HL-60 (cell line): ENCODE measurements around the gene IL1A.

Experiments
- DNase-seq, 2 experiments: peaks; one replicate each; pipeline ENCODE4 v3.0.0-alpha.2; 2010 to 2020; ENCODE audit warnings: low read depth in 1 of 2, low spot score in 1 of 2
- H3K27ac ChIP-seq: fragments of 250-450 bp; sonication (Bioruptor Pico); replicated peaks from 2 replicates; pipeline ENCODE4 v1.5.1; 2020; ENCODE audit warnings: mild to moderate bottlenecking, moderate library complexity
- H3K27me3 ChIP-seq: fragments of 250-450 bp; sonication (Bioruptor Pico); 2 replicates; pipeline ENCODE4 v1.5.1; 2021; ENCODE audit warnings: mild to moderate bottlenecking, moderate library complexity; ENCODE audit not compliant: insufficient read depth, poor library complexity, severe bottlenecking
- H3K4me3 ChIP-seq: replicated peaks from 2 replicates; pipeline ENCODE4 v1.5.1; 2011; ENCODE audit warnings: mild to moderate bottlenecking, control low read depth, low read length; ENCODE audit not compliant: insufficient read depth
- CTCF ChIP-seq: IDR thresholded peaks from one replicate; pipeline ENCODE4 v1.5.1; 2011; ENCODE audit warnings: low read length, control low read depth, inconsistent platforms; ENCODE audit not compliant: insufficient read depth
- GABPA ChIP-seq: IDR thresholded peaks from 2 replicates; pipeline ENCODE4 v1.6.1; 2012; ENCODE audit warnings: low read depth
- POLR2AphosphoS5 ChIP-seq: IDR thresholded peaks from 2 replicates; pipeline ENCODE4 v1.6.1; 2012; ENCODE audit warnings: low read depth
- SPI1 ChIP-seq: IDR thresholded peaks from 2 replicates; pipeline ENCODE4 v1.6.1; 2012; ENCODE audit warnings: low read depth, mild to moderate bottlenecking, borderline replicate concordance
- TF ChIP-seq, protein P1 (sequence below): IDR thresholded peaks from 2 replicates; pipeline ENCODE4 v1.6.1; 2012; ENCODE audit warnings: low read depth; ENCODE audit not compliant: insufficient replicate concordance

The IL1A gene

GRCh38 chr2:112805542-112805941 is 21.2 kb upstream of the IL1A start:
- no peak overlapping the region for H3K4me3 ChIP-seq
- DNase-seq = no peak
- no peak overlapping the region for H3K27ac ChIP-seq
- TF ChIP-seq POLR2AphosphoS5 (no peak), SPI1 (no peak), CTCF (no peak), GABPA (no peak)
- TF ChIP-seq, protein P1, sequence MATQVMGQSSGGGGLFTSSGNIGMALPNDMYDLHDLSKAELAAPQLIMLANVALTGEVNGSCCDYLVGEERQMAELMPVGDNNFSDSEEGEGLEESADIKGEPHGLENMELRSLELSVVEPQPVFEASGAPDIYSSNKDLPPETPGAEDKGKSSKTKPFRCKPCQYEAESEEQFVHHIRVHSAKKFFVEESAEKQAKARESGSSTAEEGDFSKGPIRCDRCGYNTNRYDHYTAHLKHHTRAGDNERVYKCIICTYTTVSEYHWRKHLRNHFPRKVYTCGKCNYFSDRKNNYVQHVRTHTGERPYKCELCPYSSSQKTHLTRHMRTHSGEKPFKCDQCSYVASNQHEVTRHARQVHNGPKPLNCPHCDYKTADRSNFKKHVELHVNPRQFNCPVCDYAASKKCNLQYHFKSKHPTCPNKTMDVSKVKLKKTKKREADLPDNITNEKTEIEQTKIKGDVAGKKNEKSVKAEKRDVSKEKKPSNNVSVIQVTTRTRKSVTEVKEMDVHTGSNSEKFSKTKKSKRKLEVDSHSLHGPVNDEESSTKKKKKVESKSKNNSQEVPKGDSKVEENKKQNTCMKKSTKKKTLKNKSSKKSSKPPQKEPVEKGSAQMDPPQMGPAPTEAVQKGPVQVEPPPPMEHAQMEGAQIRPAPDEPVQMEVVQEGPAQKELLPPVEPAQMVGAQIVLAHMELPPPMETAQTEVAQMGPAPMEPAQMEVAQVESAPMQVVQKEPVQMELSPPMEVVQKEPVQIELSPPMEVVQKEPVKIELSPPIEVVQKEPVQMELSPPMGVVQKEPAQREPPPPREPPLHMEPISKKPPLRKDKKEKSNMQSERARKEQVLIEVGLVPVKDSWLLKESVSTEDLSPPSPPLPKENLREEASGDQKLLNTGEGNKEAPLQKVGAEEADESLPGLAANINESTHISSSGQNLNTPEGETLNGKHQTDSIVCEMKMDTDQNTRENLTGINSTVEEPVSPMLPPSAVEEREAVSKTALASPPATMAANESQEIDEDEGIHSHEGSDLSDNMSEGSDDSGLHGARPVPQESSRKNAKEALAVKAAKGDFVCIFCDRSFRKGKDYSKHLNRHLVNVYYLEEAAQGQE = no peak
- H3K27me3 ChIP-seq = no peaks in the 10 kb centered on the region

DNA sequence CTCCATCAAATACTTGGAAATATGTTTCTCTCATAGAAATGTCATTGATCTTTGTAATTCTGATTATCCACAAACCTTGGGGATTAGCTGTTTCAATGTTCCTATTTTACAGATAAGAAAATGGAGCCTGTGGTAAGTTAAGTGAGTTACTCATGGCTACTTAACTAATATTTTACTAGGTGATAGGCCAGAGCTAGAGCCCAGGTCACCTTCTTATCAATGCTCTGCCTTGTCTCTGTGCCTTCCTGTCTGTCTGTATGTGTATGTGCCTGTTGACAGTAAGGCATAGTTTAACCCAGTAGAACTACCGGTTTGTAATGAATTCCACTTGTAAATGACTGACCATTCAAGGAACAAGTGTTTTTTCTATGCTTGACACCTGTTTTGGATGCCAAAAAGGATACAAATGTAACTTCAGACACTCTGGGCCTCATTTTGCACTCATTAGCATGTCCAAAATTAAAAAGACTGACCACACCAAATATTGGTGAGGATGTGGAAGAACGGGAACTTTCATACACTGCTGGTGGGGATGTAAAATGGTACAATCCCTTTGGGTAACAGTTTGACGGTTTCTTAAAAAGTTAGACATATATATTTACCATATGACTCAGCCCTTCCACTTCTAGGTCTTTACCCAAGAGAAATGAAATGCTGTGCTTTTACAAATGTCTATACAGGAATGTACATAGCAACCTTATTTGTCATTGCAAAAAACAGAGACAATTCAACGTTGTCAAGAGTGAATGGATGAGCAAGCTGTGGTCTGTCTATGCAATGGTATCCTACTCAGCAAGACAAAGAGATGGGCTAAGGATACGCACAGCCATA is 19.6 kb upstream of the IL1A start:
- no peak overlapping the region for H3K4me3 ChIP-seq
- DNase-seq = no peak
- TF ChIP-seq POLR2AphosphoS5 = no peak
- no peak for TF ChIP-seq GABPA
- TF ChIP-seq, protein P1 = no peak
- TF ChIP-seq CTCF = no peak
- H3K27me3 ChIP-seq = no peaks in the 10 kb centered on the region
- H3K27ac ChIP-seq = no peak overlapping the region

DNA sequence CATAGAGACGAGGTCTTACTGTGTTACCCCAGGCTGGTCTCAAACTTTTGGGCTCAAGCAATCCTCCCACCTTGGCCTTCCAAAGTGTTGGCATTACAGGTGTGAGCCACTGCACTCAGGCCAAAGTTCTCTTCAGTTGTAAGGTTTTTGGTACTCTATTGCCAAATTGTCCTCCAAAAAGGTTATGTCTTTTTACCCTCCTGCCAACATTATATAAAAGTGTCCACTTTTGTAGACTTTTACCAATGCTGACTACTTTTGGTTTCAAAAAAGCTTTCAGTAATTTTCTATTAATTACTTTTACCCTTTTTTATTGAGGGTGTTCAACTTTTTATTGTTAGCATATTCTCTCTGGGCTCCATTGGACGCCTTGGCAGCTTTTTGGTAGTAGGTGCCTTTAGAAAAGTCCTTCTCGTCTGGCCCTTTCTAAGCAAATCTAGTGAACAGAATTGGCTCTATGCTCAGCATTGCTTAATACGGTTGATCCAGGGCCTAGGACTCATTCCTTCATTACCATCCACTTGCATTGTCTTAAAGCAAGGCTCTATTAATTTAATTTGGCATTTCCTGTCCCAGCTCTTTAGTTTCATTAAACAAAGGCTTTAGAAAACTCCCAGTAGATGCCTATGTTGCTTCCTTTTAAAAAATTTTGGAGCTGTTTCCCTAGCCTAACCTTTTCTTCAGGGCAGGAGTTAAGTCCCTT is 16.7 kb upstream of the IL1A start:
- no peak overlapping the region for H3K27ac ChIP-seq

More for the DNA sequence above, 16.7 kb upstream of the IL1A start:
- no peak for TF ChIP-seq GABPA
- no peak for TF ChIP-seq POLR2AphosphoS5
- TF ChIP-seq CTCF = no peak
- TF ChIP-seq SPI1 = no peak
- TF ChIP-seq, protein P1 = no peak
- H3K27me3 ChIP-seq = no peaks in the 10 kb centered on the region
- no peak overlapping the region for H3K4me3 ChIP-seq
- DNase-seq = no peak
